ENCODE results near the gene CNTNAP5.
A peak's percentile ranks its signal among the peaks of the same experiment; 100 is the strongest.

Gene CNTNAP5

GRCh38 chr2:124559236-124559635, 534.1 kb downstream of the CNTNAP5 start:
- TF ChIP-seq CTCF (IDR thresholded peaks at IDR 0.05) (no peak), ZFX (IDR thresholded peaks at IDR 0.05; ENCODE audit: borderline replicate concordance) (no peak)

GRCh38 chr2:124560592-124561112, 535.6 kb downstream of the CNTNAP5 start:
- no peak for TF ChIP-seq CTCF (IDR thresholded peaks at IDR 0.05)
- TF ChIP-seq ZFX (IDR thresholded peaks at IDR 0.05; ENCODE audit: borderline replicate concordance): no peak
- no peak overlapping the region for H3K27ac ChIP-seq

More at GRCh38 chr2:124559236-124559635, 534.1 kb downstream of the CNTNAP5 start:
- H3K27ac ChIP-seq: no peak overlapping the region

- no peak overlapping the region for H3K27ac ChIP-seq
- no peak for TF ChIP-seq CTCF (IDR thresholded peaks at IDR 0.05)
- no peak for TF ChIP-seq ZFX (IDR thresholded peaks at IDR 0.05; ENCODE audit: borderline replicate concordance)
Measured at GRCh38 chr2:124561486-124561885, 536.4 kb downstream of the CNTNAP5 start.

GRCh38 chr2:124563426-124563825, 538.3 kb downstream of the CNTNAP5 start:
- H3K27ac ChIP-seq: no peak overlapping the region
- TF ChIP-seq CTCF (IDR thresholded peaks at IDR 0.05) (no peak), ZFX (IDR thresholded peaks at IDR 0.05; ENCODE audit: borderline replicate concordance) (no peak)

- TF ChIP-seq ZFX (IDR thresholded peaks at IDR 0.05; ENCODE audit: borderline replicate concordance) (no peak), CTCF (IDR thresholded peaks at IDR 0.05) (no peak)
- 0 out of 2 replicates have a peak overlapping the region, but pooled peaks have one; percentile 7 for H3K27ac ChIP-seq
Measured at GRCh38 chr2:124566518-124566970, 541.5 kb downstream of the CNTNAP5 start.

- no peak overlapping the region for H3K27ac ChIP-seq
- no peak for TF ChIP-seq ZFX (IDR thresholded peaks at IDR 0.05; ENCODE audit: borderline replicate concordance)
Measured at GRCh38 chr2:124570872-124571271, 545.8 kb downstream of the CNTNAP5 start.

- TF ChIP-seq ZFX (IDR thresholded peaks at IDR 0.05; ENCODE audit: borderline replicate concordance) (no peak), CTCF (IDR thresholded peaks at IDR 0.05) (no peak)
- no peak overlapping the region for H3K27ac ChIP-seq
Measured at GRCh38 chr2:124571836-124572235, 546.7 kb downstream of the CNTNAP5 start.
